Liver (tissue), 9 donors: ENCODE results near the gene FOXI1. TPM values are rescaled to one million over a fixed set of nuclear protein-coding genes. Genes with fewer than 3 reads are reported as not detected.

ENCODE experiments used
- DNase-seq: peaks from one replicate; pipeline ENCODE4 v3.0.0-alpha.2; 2017; ENCODE audit warnings: low spot score
- H3K27ac ChIP-seq, 2 donors: one replicate each; pipeline ENCODE4 v1.7.0; 2013; ENCODE audit warnings: inconsistent platforms in 2 of 2, low read length in 2 of 2, control low read depth in 1 of 2, low read depth in 1 of 2, mild to moderate bottlenecking in 1 of 2
- H3K27me3 ChIP-seq, 4 donors: one replicate each; pipeline versions ENCODE4 v1.6.1 to v1.7.0; 2013; ENCODE audit warnings: low read length in 3 of 4, inconsistent platforms in 1 of 4, mild to moderate bottlenecking in 1 of 4, moderate library complexity in 1 of 4; ENCODE audit not compliant: control insufficient read depth in 4 of 4, insufficient read depth in 4 of 4
- H3K36me3 ChIP-seq, 4 donors: one replicate each; pipeline versions ENCODE4 v1.6.1 to v1.7.0; 2013; ENCODE audit warnings: low read length in 3 of 4, mild to moderate bottlenecking in 3 of 4, low read depth in 1 of 4, moderate library complexity in 1 of 4; ENCODE audit not compliant: control insufficient read depth in 4 of 4, insufficient read depth in 3 of 4
- H3K4me1 ChIP-seq, 4 donors: one replicate each; pipeline versions ENCODE4 v1.6.1 to v1.7.0; 2013; ENCODE audit warnings: low read length in 3 of 4, mild to moderate bottlenecking in 3 of 4, moderate library complexity in 1 of 4; ENCODE audit not compliant: control insufficient read depth in 4 of 4, insufficient read depth in 4 of 4
- H3K4me3 ChIP-seq, 3 donors: one replicate each; pipeline versions ENCODE4 v1.6.1 to v1.7.0; 2013; ENCODE audit warnings: low read length in 3 of 3, control low read depth in 1 of 3, low read depth in 1 of 3, mild to moderate bottlenecking in 1 of 3
- H3K9ac ChIP-seq, 2 donors: one replicate each; pipeline ENCODE4 v1.7.0; 2013; ENCODE audit warnings: low read length in 2 of 2, mild to moderate bottlenecking in 2 of 2, moderate library complexity in 2 of 2, control low read depth in 1 of 2, low read depth in 1 of 2
- H3K9me3 ChIP-seq, 4 donors: one replicate each; pipeline versions ENCODE4 v1.6.1 to v1.7.0; 2013; ENCODE audit warnings: low read length in 3 of 4; ENCODE audit not compliant: control insufficient read depth in 4 of 4
- ATF3 ChIP-seq: IDR thresholded peaks from 2 replicates; pipeline ENCODE4 v1.6.1; 2016; ENCODE audit warnings: antibody characterized with exemption
- CTCF ChIP-seq: fragments of 150-350 bp; IDR thresholded peaks from 2 replicates; pipeline ENCODE4 v1.5.1; 2017; ENCODE audit warnings: improper control_type of control experiment, low read depth, low read length; ENCODE audit not compliant: missing input control
- EGR1 ChIP-seq, 2 donors: IDR thresholded peaks; 2 replicates each; pipeline ENCODE4 v1.6.1; 2016 to 2018; ENCODE audit warnings: antibody characterized with exemption in 2 of 2, low read depth in 2 of 2
- FOXA1 ChIP-seq: IDR thresholded peaks from 2 replicates; pipeline ENCODE4 v1.6.1; 2016; ENCODE audit warnings: antibody characterized with exemption
- FOXA2 ChIP-seq: IDR thresholded peaks from 2 replicates; pipeline ENCODE4 v1.6.1; 2016; ENCODE audit warnings: antibody characterized with exemption
- GABPA ChIP-seq, 2 donors: IDR thresholded peaks in 1 of 2; conservative IDR thresholded peaks in 1 of 2; 2 replicates each; pipeline ENCODE4 v1.6.1; 2016; ENCODE audit warnings: antibody characterized with exemption in 2 of 2, mild to moderate bottlenecking in 1 of 2, moderate library complexity in 1 of 2
- HNF4A ChIP-seq, 2 donors: conservative IDR thresholded peaks; 2 replicates each; pipeline ENCODE4 v1.6.1; 2016; ENCODE audit warnings: antibody characterized with exemption in 2 of 2, mild to moderate bottlenecking in 2 of 2
- HNF4G ChIP-seq: IDR thresholded peaks from 2 replicates; pipeline ENCODE4 v1.6.1; 2016; ENCODE audit warnings: antibody characterized with exemption
- JUND ChIP-seq, 2 donors: IDR thresholded peaks; 2 replicates each; pipeline ENCODE4 v1.6.1; 2016; ENCODE audit warnings: antibody characterized with exemption in 2 of 2
- REST ChIP-seq: IDR thresholded peaks from 2 replicates; pipeline ENCODE4 v1.6.1; 2016; ENCODE audit warnings: antibody characterized with exemption, mild to moderate bottlenecking
- TAF1 ChIP-seq: conservative IDR thresholded peaks from 2 replicates; pipeline ENCODE4 v1.6.1; 2016; ENCODE audit warnings: antibody characterized with exemption, mild to moderate bottlenecking
- YY1 ChIP-seq: IDR thresholded peaks from 2 replicates; pipeline ENCODE4 v1.6.1; 2016; ENCODE audit warnings: antibody characterized with exemption, mild to moderate bottlenecking
- ZBTB33 ChIP-seq: IDR thresholded peaks from 2 replicates; pipeline ENCODE4 v1.6.1; 2016; ENCODE audit warnings: antibody characterized with exemption
- WGBS: extraction: QIAGEN DNeasy Blood & Tissue Kit; methylation state at CpG from one replicate; pipeline ENCODE4 v1.1.7; 2013; 5-methylcytosine and 5-hydroxymethylcytosine counted together
- polyA plus RNA-seq, 2 donors: library from polyadenylated mRNA; stranded (reverse) in 1 of 2; unstranded in 1 of 2; fragments of 200-250 nt in 1 of 2; fragments of >200 nt in 1 of 2; fragmentation: Nextera tagmentation in 1 of 2; extraction: Ambion mirVana in 1 of 2; gene quantifications; one replicate each; pipeline versions ENCODE4 v1.2.1 to v1.2.3, GENCODE V29; 2013 to 2015
- total RNA-seq, 2 donors: library from RNA; depleted of rRNA; stranded (reverse); fragments of >200 nt; gene quantifications; one replicate each; pipeline ENCODE4 v1.2.3, GENCODE V29; 2014
- TF ChIP-seq, protein P1 (sequence below): IDR thresholded peaks from 2 replicates; pipeline ENCODE4 v1.6.1; 2016; ENCODE audit warnings: antibody characterized with exemption
- donor health status: healthy.
- donor health status: healthy.
- donor health status: healthy.
- donor health status: healthy.
- donor health status: healthy.

Gene FOXI1
- total and polyA plus RNA-seq, 4 donors: not detected

- WGBS: 52% methylated on average over 8 of the region's 8 CpGs
- H3K36me3 ChIP-seq: no peaks in the 10 kb centered on the region
Observed at GRCh38 chr5:170111088-170111785, 5.5 kb downstream of the FOXI1 start.

More at GRCh38 chr5:170111088-170111785, 5.5 kb downstream of the FOXI1 start:
- Histone ChIP-seq H3K9ac (no peak overlapping the region), H3K4me3 (no peak overlapping the region), H3K4me1 (no peaks in the 10 kb centered on the region), H3K27me3 (no peaks in the 10 kb centered on the region), H3K27ac (no peak overlapping the region), H3K9me3 (no peaks in the 10 kb centered on the region)
- DNase-seq: peak; percentile 23
- TF ChIP-seq HNF4A (conservative IDR thresholded peaks at IDR 0.05) (no peak), FOXA1 (no peak), TAF1 (no peak), JUND (IDR thresholded peaks at IDR 0.05) (no peak), ZBTB33 (no peak), EGR1 (IDR thresholded peaks at IDR 0.05; ENCODE audit: low read depth in 2 of 2) (no peak), CTCF (no peak), HNF4G (no peak), REST (no peak), FOXA2 (no peak), GABPA (IDR thresholded peaks at IDR 0.05 in 1 of 2, conservative IDR thresholded peaks at IDR 0.05 in 1 of 2) (no peak), YY1 (no peak), ATF3 (no peak)
- TF ChIP-seq, protein P1, sequence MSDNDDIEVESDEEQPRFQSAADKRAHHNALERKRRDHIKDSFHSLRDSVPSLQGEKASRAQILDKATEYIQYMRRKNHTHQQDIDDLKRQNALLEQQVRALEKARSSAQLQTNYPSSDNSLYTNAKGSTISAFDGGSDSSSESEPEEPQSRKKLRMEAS: no peak
